Activated CD8-positive, alpha-beta memory T cell treated with anti-CD3 and anti-CD28 coated beads, Interleukin-2, amount 50 U/mL, for 1 hour (primary cell): ENCODE data around the gene XPNPEP2.

ENCODE experiments used
- DNase-seq: peaks from one replicate; pipeline ENCODE4 v3.0.0-alpha.2; 2020; ENCODE audit errors: extremely low read depth

The XPNPEP2 gene

GRCh38 chrX:129779747-129780146 is 41.0 kb downstream of the XPNPEP2 start, which contains the start of gene SASH3:
Gene SASH3 (plus strand): TSS chrX:129779949. CDS start chrX:129780098, 149 bp downstream.
- peak; percentile 41 for DNase-seq

- DNase-seq, result no peak
These were observed 41.8 kb downstream of the XPNPEP2 start for GRCh38 chrX:129780441-129781105.

- peak; percentile 54 for DNase-seq
These were observed 42.4 kb downstream of the XPNPEP2 start for GRCh38 chrX:129781134-129781672.

- no peak for DNase-seq
These were observed 43.1 kb downstream of the XPNPEP2 start for GRCh38 chrX:129781680-129782495.

GRCh38 chrX:129782706-129783105 is 43.9 kb downstream of the XPNPEP2 start:
- DNase-seq, result no peak

- no peak for DNase-seq
These were observed 44.5 kb downstream of the XPNPEP2 start for GRCh38 chrX:129783291-129783713.

GRCh38 chrX:129784371-129784770 is 45.6 kb downstream of the XPNPEP2 start:
- DNase-seq, result no peak

- DNase-seq, result no peak
These were observed 46.6 kb downstream of the XPNPEP2 start for GRCh38 chrX:129785160-129785947.

- DNase-seq, result no peak
These were observed 47.5 kb downstream of the XPNPEP2 start for GRCh38 chrX:129786210-129786651.

GRCh38 chrX:129787336-129788055 is 48.7 kb downstream of the XPNPEP2 start:
- no peak for DNase-seq

- DNase-seq, result no peak
These were observed 49.7 kb downstream of the XPNPEP2 start for GRCh38 chrX:129788527-129788926.

GRCh38 chrX:129790146-129790545 is 51.4 kb downstream of the XPNPEP2 start:
- DNase-seq, result no peak

- no peak for DNase-seq
These were observed 52.0 kb downstream of the XPNPEP2 start for GRCh38 chrX:129790808-129791207.

- no peak for DNase-seq
These were observed 52.6 kb downstream of the XPNPEP2 start for GRCh38 chrX:129791336-129791735.

- DNase-seq, result no peak
These were observed 53.3 kb downstream of the XPNPEP2 start for GRCh38 chrX:129791961-129792570.

- no peak for DNase-seq
These were observed 54.0 kb downstream of the XPNPEP2 start for GRCh38 chrX:129792586-129793291.

- no peak for DNase-seq
These were observed 54.9 kb downstream of the XPNPEP2 start for GRCh38 chrX:129793604-129794191.

- DNase-seq, result no peak
These were observed 56.8 kb downstream of the XPNPEP2 start for GRCh38 chrX:129795584-129795983.

- no peak for DNase-seq
These were observed 58.6 kb downstream of the XPNPEP2 start for GRCh38 chrX:129797251-129797906.
